ENCODE results near the gene RUVBL2. TPM values are rescaled to one million over a fixed set of nuclear protein-coding genes. Genes with fewer than 3 reads are reported as not detected.

Gene RUVBL2
- total and polyA plus RNA-seq, 2 of the 4 experiments (the other 2 are of a cell fraction): 196 to 391 TPM

DNA sequence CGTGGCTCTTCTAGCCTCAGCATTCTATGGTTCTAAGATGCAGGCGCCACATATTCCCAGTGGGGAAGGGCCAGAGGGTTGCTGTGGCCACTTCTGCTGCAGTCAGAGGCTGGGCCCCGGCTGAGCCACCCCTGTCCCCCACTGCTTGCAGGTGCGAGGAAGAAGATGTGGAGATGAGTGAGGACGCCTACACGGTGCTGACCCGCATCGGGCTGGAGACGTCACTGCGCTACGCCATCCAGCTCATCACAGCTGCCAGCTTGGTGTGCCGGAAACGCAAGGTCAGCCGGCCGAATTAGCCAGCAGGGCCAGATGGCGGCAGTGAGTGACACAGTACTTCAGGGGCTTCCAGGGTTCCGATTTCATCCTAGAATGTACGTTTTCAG lies 21.2 kb downstream of the RUVBL2 start:
- BruUV-seq (replicated peaks): no TSS peak
- ChIA-PET CTCF (no interaction called here), POLR2A (ENCODE audit: unreplicated experiment) (no interaction called here)
- H3K27ac ChIP-seq (ENCODE audit: insufficient read depth, low read length): no peak overlapping the region
- no peaks in the 10 kb centered on the region; the same call in 1 of the 2 replicates for H4K20me1 ChIP-seq (ENCODE audit: insufficient read depth, low read length)
- H3K56ac ChIP-seq (ENCODE audit: extremely low read depth, insufficient read depth, low read length): no peak overlapping the region
- H2BK15ac ChIP-seq (ENCODE audit: low read depth, low read length): no peak overlapping the region
- no peak overlapping the region for H3K14ac ChIP-seq (replicated peaks; ENCODE audit: low read depth, low read length)
- no peak overlapping the region for H2AK5ac ChIP-seq (ENCODE audit: low read depth, low read length)
- no peak overlapping the region for H3K9ac ChIP-seq (ENCODE audit: low read depth, low read length)
- ATAC-seq (ENCODE audit: low read depth) (no peak), DNase-seq (no peak)
- no peak overlapping the region for H2BK5ac ChIP-seq (ENCODE audit: low read depth, low read length, poor library complexity, severe bottlenecking)
- H3K36me3 ChIP-seq (ENCODE audit: control insufficient read depth, insufficient read depth, low read length): peaks cover 49% of the 10 kb centered on the region
- H4K5ac ChIP-seq (ENCODE audit: low read depth, low read length): no peak overlapping the region
- intact Hi-C loops (cut with micrococcal nuclease): no loop called here
- H3K27me3 ChIP-seq (ENCODE audit: control insufficient read depth, insufficient read depth, low read length): no peaks in the 10 kb centered on the region
- peaks cover 5% of the 10 kb centered on the region; the same call in 1 of the 2 replicates for H3K4me1 ChIP-seq (ENCODE audit: control insufficient read depth, insufficient read depth, low read length)
- dilution Hi-C loops (cut with HindIII; ENCODE audit: low sequenced_read_pairs, unreplicated experiment): no loop called here
- no peak overlapping the region for H2AFZ ChIP-seq (replicated peaks; ENCODE audit: low read length, poor library complexity)
- no peak overlapping the region for H4K91ac ChIP-seq (ENCODE audit: insufficient read depth, low read depth, low read length)
- in situ Hi-C loops (cut with MboI; ENCODE audit: low sequenced_read_pairs): no loop called here
- H3K23ac ChIP-seq (ENCODE audit: low read depth, low read length): no peak overlapping the region
- H4K8ac ChIP-seq (ENCODE audit: low read depth in 2 of 2, low read length in 2 of 2): no peak overlapping the region
- H3K4me3 ChIP-seq (ENCODE audit: insufficient read depth, low read depth, low read length): no peak overlapping the region
- no peak overlapping the region for H2AK9ac ChIP-seq (replicated peaks; ENCODE audit: low read depth, low read length, poor library complexity)
- H3K79me1 ChIP-seq (ENCODE audit: low read depth in 1 of 2, low read length in 2 of 2): peaks cover 0 to 3% of the 10 kb centered on the region in 2 experiments; a peak in 1 of 4 replicates
- H3K4ac ChIP-seq (ENCODE audit: low read depth, low read length): no peak overlapping the region
- 96% methylated on average over 7 of the region's 18 CpGs; no CpG with 5 or more reads in 1 of the 2 experiments for WGBS, 2 experiments (ENCODE audit: extremely low coverage in 2 of 2, insufficient read length in 1 of 2)
- H3K4me2 ChIP-seq (ENCODE audit: low read depth, low read length): no peak overlapping the region
- 0 out of 2 replicates have a peak, but pooled peaks cover 3% of the 10 kb centered on the region for H3K9me1 ChIP-seq (ENCODE audit: insufficient read depth, low read length)
- no peak overlapping the region for H2BK120ac ChIP-seq (ENCODE audit: low read depth, low read length)
- H2BK20ac ChIP-seq (ENCODE audit: low read depth, low read length): no peak overlapping the region
- H3K18ac ChIP-seq (ENCODE audit: low read depth, low read length): no peak overlapping the region
- no peak for TF ChIP-seq MXI1 (IDR thresholded peaks at IDR 0.05; ENCODE audit: borderline replicate concordance, low read depth, low read length)
- H3K9me3 ChIP-seq (ENCODE audit: control insufficient read depth, insufficient read depth, low read length): no peaks in the 10 kb centered on the region

Data from IMR-90 (cell line).